Right renal cortex interstitium (tissue), 3 donors: Measurements from ENCODE around the gene UPP2. TPM values are rescaled to one million over a fixed set of nuclear protein-coding genes. Genes with fewer than 3 reads are reported as not detected.

Experiments used
- DNase-seq, 3 donors: peaks; one replicate each; pipeline ENCODE4 v3.0.0-alpha.2; 2013; ENCODE audit warnings: low read depth in 3 of 3, low spot score in 2 of 3
- polyA plus RNA-seq, 3 donors: library from polyadenylated mRNA; unstranded; fragments of 120-200 nt; gene quantifications; one replicate each; pipeline ENCODE4 v1.2.1, GENCODE V29; 2013; ENCODE audit not compliant: insufficient read length in 3 of 3

The UPP2 gene
- polyA plus RNA-seq, 3 donors = 3.0 to 12.3 (median 11.7) TPM

DNA sequence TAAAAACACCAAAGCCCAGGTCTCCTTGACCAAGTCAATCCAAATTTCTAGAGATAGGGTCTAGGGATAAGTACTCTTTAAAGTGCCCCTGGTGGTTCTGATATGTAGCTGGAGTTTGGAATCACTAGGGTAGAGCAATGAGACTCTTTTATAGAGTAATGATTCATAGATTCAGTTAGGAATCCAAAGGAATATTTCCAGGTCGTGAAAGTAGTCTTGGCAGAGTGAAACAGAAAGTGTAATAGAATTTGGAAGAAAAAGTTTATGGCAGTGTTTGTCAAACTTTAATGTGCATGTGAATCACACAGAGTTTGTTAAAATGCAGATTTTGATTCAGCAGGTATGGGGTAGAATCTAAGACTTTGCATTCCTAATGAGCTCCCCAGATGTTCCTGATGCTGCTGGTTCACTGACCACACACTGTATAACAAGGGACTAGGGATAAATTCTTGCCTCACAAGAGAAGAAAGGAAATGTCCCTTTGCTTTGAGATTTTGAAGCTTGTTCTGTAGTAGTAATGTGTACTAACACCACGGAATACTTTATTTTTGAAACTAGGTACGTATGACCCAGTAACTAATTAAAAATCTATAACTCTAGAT lies 1.8 kb downstream of the UPP2 start:
- DNase-seq = no peak

DNA sequence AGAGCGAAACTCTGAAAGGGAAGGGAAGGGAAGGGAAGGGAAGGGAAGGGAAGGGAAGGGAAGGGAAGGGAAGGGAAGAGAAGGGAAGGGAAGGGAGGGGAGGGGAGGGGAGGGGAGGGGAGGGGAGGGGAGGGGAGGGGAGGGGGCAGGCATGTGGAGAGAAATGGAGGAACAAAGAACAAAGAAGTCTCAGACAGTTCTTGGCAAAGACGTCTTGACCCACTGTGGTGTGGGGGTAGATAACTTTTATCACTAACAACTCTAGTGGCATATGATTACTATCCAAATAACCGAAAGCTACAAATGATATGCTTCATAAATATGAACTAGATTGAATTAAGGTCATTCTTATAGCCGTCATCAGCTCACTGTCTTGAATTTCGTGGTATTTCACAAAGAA lies 3.2 kb downstream of the UPP2 start:
- DNase-seq = no peak

DNA sequence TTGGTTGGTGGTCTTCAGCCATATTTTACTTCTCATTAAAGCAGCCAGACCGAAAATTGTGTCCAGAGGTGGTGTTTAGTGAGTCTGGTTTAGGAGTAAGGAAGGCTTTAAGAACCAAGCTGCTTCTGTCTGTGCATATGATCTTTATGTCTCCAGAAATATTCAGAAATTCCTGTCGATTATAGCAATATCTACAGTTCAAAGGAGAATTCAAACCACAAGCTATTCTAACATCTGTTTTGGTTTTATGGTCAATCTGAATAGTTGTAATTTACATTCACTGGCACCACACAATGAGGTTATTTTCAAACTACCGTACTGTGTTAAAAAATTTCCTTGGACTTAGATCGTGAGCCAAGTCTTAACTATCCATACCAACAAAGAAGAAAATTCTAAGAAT lies 11.3 kb downstream of the UPP2 start:
- DNase-seq = no peak

DNA sequence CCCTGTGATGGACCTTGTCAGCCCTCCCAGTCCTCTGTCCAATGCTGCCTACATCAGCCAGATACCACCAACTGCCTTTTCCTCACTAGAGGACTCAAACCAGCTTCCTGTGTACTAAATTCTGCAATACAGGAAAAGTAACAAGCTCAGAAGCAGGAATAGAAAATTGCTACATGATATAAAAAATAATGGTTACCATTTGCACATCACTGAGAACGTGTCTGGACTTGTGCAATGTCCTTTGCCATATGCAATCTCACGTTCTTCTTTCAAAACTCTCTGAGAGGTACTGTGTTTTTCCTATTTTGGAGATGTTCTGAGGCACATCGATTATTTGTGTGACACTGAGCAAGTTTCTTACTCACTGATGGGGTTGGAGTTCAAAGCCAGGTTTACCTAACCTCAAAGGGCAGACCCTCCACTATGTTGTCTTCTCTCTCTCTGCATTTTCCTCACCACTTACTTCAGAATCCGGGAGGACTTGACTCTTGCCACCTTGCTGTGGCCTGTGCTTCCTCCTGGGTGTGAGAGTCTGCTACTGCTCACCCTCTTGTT lies 12.1 kb downstream of the UPP2 start:
- DNase-seq = no peak

DNA sequence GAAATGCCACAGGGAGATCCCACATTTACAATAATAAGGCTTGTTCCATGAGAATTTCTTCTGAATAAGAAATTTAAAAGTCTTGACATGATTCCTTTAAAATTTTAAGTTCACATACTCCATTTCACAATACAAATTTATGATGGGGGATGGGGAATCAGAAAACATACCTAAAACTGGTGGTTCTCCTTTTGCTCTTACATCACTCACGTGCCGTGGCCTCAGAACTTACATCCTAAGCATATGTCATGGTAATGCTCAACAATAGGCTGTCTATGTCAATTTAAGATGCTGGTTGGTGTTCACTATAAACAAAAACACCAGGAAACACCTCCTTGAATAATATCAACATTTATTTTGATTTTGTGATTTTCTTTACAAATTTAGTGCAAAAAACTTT lies 12.8 kb downstream of the UPP2 start:
- no peak for DNase-seq

DNA sequence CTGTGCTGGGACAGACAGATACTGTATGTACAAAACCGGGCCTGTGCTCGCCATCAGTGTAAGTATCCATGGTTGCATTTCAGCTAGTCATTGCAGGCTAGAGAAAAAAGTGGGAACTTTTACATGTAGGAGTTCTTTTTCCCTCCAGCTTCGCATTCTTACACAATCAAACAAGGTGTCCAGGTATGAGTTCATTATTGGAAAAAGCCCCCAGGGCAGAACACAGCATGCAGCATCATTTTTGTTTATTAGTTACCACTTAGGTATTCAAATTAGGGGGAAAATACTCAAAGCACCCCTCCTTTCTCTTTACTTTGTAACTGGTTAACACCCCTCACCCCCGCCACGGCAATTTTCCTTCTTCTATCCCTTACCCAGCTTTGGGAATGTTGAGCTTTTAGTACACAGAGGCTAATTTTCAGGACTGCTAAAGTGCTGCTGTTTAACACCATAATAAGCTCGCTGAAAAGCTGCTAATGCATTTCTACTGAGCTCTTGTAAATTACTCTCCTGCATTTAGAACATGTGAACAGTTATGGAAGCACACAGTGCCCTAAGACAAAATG lies 13.6 kb downstream of the UPP2 start:
- no peak for DNase-seq

DNA sequence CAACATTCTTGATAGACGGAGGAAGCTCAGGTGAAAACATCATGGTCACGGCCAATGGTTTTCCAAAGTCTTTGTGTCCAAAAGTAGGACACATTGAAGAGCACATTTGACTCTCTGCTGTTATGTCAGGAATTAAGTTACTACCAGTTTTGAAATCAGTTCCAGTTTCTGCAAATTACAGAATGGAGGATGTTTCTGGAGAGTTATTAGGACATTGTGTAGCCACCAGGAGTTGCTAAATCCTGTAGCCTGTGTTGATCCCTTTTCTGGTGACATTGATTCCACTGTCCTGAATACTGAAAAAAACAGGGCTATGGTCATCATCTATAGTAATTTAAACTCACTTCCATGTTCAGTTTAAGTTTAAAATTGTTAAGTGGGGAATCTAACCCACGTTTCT lies 15.3 kb downstream of the UPP2 start:
- no peak for DNase-seq

DNA sequence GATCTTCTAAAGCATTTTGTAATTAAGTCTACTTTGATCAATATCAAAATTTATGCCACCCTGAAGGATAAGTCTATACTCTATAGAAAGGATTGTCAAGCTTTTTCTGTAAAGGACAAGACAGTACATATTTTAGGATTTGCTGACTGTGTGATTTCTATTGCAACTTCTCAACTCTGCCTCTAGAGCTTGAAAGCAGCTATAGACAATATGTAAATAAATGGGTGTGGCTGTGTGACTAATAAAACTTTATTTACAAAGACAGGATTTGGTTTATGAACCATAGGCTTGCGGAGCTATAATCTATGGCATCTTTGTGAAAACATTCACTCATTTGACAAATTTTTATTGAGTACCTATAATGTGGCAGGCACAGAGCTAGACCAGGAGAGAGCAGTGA lies 18.4 kb downstream of the UPP2 start:
- DNase-seq = no peak

DNA sequence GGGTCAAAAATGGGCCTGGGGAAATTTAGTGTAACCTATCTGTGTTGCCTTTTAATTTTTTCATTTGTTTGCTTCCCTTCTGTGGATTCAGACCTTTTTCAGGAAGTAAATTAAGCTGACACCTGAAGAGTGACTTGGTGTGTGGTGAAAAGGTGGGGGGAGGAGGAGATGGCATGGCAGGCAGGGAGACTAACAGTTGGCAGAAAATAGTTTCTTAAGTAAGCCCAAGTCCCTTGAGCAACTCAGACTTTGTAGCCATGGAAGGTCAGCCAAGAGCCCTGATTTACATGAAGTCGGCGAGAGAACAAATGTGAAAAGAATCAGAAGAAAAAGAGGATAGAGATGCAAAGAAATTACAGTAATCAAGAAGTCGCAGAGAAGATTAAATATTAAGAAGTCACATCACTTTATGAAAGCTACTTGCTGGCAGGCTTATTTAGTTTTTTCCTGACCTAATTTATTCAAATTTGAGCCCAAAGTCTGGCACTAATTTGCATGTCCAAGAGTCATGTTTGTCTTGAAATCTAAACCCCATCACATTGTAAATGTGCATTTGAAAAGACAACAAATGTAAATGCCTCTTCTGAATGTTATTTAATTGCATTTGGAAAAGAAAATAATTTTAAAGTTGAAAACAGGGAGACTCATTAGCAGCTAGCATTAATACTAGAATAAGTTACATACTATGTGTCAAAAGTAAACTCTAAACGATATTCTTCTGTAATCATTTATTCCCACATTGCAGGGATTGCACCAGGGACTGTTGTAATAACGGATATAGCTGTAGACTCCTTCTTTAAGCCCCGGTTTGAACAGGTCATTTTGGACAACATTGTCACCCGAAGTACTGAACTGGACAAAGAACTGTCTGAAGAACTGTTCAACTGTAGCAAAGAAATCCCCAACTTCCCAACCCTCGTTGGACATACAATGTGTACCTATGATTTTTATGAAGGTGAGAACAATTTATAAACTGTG lies 19.3 kb downstream of the UPP2 start:
- no peak for DNase-seq

DNA sequence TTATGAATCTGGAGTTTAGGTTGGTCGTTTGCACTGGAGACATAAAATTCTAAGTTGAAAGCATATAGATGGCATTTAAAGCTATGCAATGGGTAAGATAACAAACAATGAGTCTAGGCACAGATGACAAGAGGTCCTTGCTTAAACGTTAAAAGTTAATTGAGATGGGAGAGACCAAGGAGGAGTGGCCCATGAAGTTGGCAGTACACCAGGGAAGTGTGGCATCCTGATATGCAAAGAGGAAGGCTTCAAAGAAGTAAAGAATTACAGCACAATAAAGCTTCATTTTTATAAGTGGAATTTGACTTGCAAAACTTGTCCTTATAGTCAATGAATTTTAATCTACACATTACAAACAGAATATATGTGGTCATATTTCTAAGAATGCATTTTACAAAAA lies 23.2 kb downstream of the UPP2 start:
- no peak for DNase-seq

DNA sequence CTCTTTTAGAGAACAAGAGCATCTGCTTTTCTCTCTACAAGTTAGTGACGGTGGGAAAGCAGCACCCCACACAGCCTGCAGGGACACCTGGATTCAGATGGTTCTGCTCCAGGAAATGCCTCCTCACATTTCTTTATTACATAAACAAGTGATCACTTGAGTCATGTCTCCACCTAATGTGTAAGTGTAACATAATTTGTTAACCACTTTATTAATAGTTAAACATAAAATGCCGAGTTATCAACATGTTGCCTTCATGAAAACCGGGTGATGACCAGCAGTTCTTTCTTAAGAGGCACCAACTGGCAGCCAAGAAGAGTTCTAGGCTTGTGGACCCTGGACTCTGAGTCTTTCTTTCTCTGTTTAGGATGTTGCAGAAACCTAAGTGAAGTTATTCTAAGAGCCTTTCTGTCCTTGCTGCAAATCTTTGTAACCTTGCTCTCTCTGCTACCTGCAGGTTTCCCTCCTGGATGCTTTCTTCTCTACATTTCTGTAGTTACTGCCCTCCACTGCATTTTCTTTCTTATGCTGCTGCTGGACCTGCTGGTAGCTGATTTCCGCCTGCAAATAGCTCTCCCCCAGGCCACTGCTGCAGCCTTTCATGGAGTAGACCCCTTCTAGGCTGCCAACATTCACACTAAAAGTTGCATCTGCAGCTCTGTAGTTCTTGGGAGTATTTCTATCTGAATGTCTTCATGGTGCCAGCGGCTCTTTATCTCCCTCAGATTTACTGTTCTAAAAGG lies 24.3 kb downstream of the UPP2 start:
- no peak for DNase-seq

DNA sequence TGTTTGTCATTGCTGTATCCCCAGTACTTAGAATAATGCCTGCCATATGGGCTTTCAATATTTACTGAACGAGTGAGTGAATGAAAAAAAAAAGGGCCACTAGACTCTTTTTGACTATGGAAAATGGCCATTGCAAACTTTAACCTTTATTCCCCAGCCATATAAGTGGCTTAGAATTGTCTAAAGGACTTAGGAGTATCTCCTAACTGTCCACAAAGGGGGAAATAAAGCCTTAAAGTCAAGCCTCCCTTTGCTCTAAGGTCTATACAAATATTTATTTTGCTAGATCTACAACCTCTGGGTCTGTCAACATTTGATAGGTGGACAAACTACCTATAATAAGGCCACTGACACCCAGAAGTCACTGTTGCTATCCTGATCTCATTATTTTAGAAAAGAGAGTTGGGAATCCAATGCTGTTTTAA lies 25.7 kb downstream of the UPP2 start:
- no peak for DNase-seq

DNA sequence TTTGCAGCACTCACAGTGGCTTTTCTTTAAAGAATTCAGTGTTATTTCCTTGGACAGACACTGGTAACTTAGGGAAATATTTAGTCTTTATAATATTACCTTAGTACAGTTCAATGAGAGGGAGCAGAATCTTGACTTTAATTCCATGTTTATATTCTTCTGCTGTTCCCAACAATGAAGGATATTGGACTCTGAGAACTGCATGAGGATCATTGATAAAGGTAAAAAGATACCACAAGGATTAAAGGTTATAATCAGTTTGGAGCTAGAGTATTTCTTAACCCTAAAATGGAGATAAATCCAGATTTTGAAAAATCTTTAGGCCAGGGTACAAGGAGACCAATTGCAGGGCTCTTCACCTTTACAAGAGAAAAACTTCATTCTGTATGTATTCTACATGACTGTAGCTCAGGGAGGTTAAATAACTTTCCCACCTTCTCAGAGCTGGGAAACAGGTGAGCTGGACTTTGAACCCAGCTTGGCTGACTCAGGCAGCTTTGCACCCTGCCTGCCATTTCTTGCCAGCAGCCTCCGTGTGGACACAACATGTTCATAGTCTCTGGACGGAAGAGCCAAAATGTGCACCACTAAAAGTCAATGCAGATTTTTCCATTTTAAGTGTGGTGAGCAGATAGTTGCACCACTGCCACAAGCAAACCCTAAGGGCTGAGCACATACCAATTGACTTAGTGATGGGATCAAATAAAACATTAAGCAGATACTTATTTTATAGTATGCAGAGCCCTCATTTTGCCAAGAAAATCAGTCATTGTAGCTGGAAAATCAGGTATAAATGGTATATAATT lies 26.7 kb downstream of the UPP2 start:
- DNase-seq = no peak

DNA sequence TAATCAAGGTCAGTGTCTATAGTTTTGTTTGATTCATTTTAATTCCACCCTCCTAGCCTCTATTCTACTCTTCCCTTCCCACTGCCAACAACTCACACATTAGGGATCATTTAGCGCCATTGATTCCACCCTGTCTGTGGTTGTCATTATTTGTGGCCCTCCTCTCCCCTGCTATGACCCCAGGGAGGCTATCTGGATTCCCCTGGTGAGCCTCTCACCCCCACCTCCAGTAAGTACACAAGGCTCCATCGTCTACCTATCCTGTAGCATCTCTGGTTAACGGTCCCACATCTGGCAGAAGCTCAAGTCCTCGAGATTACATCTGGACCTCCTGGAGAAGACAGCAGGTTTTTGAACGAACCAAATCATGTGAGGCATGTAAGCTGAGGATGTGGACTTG lies 27.4 kb downstream of the UPP2 start:
- DNase-seq = no peak

DNA sequence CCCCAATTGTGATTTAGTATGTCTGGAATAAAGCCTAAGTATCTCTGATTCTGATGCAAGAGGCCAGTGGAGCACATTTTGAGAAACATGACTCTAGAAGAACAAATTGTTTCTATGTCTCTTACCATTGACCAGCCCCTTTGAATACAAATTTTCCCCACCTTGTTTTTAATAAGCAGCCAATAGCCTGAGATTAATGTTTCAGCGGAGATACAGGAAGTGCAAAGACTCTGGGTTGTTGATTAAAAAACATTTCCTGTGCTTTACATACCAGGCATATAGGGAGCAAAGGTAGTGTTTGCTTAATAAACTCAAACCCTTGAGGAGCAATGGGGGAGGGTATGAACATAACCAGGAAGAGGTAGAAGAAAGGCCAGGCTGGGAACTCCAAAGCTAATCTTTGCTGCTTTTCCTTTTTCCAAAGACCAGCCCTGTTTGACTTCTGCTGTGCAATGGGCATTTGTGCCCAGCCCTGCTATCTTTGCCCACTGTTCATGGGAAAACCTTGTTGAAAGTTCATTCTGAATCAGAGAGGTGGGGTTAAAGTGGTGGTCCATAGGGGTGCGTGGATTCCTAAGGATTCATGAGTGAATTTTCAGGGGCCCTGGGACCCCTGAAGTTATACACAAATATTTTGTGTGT lies 29.3 kb downstream of the UPP2 start:
- DNase-seq = peak in 1 of 3 donors; percentile 10

DNA sequence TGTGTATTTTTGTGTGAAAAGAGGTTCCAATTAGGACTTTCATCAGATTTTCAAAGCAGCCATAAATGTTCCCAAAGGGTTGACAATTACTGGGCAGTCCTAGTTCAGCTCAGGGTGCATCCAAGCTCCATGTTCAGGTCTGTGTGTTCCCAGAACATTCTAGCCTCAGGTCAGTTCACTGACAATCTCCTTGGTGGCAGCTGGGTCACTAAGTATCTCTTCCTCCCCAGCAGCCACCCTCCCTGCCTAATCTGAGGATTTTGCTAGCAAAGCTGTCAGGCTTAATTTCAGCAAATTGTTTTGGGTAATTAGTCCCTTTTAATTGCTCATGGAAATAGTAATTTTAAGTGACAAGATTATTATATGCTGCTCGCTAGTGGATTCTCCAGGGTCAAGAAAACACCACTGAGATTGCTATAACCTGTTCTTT lies 29.8 kb downstream of the UPP2 start:
- no peak for DNase-seq

DNA sequence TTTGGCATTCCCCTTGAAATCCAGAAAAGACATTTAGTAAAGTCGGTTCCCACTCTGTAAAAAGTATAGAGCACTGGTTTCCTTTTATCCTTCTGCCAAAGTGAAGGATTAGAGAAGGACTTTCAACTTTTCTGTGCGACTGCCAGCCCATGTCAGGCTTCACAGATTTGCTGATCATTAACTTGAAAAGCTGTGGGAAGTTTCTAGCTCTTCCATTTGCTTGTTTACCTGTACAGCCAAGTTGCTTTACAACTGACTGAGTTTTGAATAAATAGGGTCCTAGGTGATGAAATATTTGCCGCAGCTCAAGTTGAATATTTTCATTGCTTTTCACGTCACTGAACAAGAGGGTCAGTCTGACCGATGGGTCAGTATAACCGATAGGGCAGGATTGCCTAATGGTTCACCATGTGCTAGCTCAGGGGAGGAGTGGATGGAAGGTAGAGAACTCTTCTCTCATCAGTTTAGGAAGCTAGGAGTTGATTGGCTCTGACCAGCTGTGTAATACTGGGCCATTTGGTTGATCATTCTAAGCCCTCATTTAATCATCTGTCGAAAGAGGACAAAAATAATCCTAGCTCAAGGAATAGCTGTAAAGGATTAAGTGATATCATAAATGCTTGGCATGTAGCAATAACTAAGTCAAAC lies 30.4 kb downstream of the UPP2 start:
- peak in 2 of 3 donors; percentile 27 to 61 for DNase-seq

DNA sequence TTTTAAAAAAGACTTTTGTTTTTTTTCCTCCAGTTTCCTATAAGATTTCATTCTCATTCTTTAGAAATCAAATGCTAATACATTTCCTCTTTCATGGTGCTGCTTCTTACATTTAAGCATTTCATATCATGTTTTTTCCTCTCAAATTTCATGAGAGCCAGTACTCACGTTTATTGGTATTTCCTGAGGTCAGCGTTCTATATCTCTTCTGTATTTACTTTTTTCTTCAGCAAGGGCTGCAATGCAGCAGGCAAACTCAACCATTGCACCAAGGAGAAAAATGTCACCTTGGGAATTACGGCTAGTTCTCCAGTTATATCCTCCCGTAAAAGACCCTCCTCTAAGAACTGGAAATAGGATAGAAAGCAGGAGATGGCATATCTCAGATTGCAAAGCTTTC lies 32.4 kb downstream of the UPP2 start:
- no peak for DNase-seq

DNA sequence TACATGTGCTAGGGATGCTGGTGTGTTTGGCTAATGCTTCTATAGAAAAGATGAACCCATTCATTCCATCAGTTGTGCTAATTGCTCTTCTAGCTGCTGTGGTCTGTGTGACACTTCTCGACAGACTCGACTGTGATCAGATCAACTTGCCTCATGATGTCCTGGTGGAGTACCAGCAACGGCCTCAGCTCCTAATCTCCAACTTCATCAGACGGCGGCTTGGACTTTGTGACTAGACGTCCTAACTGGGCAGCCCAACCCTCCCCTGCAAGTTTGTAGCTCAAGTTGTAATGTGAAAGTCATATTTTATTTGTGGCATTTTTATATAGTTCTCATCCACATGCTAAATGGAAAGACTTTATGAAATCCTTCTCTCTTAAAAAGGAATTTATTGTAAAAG lies 33.0 kb downstream of the UPP2 start:
- no peak for DNase-seq
